ENCODE results near the gene SLC22A31.

SLC22A31 gene

DNA sequence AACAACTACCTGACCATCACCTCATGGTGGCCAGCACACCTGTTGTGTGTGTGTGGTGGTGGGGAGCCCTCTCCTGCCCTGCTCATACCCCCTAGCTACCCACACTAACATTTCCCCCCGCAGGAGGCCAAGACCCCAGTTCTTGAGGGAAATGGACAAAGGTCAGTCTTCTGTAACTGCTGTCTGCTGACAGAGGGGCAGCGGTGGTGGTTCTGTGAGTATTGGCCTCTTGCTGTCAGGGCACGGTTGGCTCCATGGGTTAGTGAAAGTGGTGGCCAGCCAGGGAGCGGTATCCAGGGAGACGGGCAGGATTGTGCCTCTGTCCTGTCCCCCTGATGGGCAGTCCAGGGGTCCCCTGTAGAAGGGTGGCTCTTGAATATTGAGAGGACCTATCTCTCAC is 43.3 kb upstream of the SLC22A31 start:
- TF ChIP-seq CTCF (IDR thresholded peaks at IDR 0.05; ENCODE audit: borderline replicate concordance, insufficient read depth, low read depth, low read length): no peak
- H3K4me3 ChIP-seq (ENCODE audit: low read depth, low read length): no peak overlapping the region

DNA sequence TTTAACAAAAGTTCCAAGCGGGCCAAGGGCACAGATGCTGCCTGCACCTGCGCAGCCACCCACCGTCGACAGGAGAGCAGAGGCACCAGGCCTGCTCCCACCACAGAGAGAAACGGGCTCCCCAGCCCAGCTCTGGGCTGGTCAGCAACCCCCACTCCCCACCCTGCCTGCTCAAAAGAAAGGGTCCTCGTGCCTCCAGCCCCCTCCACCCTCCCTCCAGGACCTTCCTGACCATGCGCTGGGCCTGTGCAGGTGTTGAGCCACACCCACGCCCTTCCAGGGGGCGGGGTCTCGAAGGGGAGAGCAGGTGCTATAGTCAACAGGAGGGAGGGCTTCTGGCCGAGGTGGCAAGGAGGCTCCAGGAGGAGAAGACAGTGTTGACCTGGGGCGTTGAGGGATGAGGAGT is 42.5 kb upstream of the SLC22A31 start:
- TF ChIP-seq CTCF (IDR thresholded peaks at IDR 0.05; ENCODE audit: borderline replicate concordance, insufficient read depth, low read depth, low read length): no peak
- H3K4me3 ChIP-seq (ENCODE audit: low read depth, low read length): no peak overlapping the region

DNA sequence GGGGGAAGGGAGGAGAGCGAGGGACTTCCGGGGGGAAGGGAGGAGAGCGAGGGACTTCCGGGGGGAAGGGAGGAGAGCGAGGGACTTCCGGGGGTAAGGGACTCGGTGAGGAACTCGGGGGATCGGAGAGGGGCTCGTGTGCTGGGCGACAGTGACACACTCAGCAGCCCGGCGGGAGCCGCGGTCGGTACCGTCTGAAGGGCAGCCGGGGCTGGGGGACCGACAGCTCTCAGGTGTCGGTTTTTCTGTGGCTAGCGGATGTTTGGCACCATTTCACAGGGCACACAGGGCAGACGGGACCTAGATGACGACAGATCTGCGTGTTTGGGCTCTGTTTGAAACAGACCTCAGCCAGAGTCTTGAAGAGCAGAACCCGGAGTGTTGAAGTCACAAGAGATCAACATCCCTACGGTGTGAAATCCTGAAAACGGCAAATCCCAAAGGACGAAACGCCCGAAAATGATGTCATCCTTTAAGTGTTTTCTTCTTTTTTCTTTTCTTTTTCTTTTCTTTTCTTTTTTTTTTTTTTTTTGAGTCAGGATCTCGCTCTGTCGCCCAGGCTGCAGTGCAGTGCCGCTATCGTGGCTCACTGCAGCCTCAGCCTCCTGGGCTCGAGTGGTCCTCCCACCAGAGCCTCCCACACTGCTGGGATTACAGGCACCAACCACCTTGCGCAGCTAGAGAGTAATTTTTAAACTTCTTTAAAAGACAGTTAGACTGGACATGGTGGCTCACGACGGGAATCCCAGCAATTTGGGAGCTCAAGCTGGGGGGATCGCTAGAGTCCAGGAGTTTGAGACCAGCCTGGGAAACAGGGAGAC is 41.1 kb upstream of the SLC22A31 start:
- H3K4me3 ChIP-seq (ENCODE audit: low read depth, low read length): peak overlapping the region; percentile 69
- TF ChIP-seq CTCF (IDR thresholded peaks at IDR 0.05; ENCODE audit: borderline replicate concordance, insufficient read depth, low read depth, low read length): no peak

GRCh38 chr16:89237733-89238132 is 37.4 kb upstream of the SLC22A31 start:
- no peak for TF ChIP-seq CTCF (IDR thresholded peaks at IDR 0.05; ENCODE audit: borderline replicate concordance, insufficient read depth, low read depth, low read length)

GRCh38 chr16:89233678-89234490 is 33.5 kb upstream of the SLC22A31 start:
- H3K4me3 ChIP-seq (ENCODE audit: low read depth, low read length): no peak overlapping the region
- no peak for TF ChIP-seq CTCF (IDR thresholded peaks at IDR 0.05; ENCODE audit: borderline replicate concordance, insufficient read depth, low read depth, low read length)

More at GRCh38 chr16:89237733-89238132, 37.4 kb upstream of the SLC22A31 start:
- no peak overlapping the region for H3K4me3 ChIP-seq (ENCODE audit: low read depth, low read length)

DNA sequence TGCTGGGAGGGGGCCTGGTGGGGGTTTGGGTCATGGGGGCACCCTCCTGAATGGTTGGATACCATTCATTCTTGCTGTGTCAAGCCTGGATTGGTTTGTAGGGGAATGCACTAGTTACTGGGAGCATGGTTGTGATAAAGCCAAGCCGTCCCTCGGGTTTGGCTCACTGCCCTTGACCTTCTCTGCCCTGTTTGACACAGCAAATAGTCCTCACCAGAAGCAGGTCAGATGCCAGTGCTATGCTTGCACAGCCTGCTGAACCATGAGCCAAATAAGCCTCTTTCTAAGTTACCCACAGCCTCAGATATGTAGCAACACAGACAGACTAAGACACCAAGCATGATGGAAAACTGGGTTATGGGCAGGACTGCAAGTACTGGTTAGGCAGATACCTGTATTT is 31.8 kb upstream of the SLC22A31 start:
- no peak for TF ChIP-seq CTCF (IDR thresholded peaks at IDR 0.05; ENCODE audit: borderline replicate concordance, insufficient read depth, low read depth, low read length)
- H3K4me3 ChIP-seq (ENCODE audit: low read depth, low read length): no peak overlapping the region

Measured in GM12875 (cell line).